HG03066 (cell line): ENCODE data around the gene NEDD8.
"Not testable (repeated sequence)": the region's sequence is repeated elsewhere in the genome, so short reads cannot be mapped to it uniquely, and the experiment has no call there.

Experiments used
- ATAC-seq: cut with Tn5 transposase; IDR thresholded peaks from one replicate; pipeline ENCODE4 v1.9.1; 2021; ENCODE audit warnings: low read depth; ENCODE audit not compliant: unreplicated experiment

Gene NEDD8

GRCh38 chr14:24228902-24229301, 3.3 kb downstream of the NEDD8 start:
- no peak for ATAC-seq

DNA sequence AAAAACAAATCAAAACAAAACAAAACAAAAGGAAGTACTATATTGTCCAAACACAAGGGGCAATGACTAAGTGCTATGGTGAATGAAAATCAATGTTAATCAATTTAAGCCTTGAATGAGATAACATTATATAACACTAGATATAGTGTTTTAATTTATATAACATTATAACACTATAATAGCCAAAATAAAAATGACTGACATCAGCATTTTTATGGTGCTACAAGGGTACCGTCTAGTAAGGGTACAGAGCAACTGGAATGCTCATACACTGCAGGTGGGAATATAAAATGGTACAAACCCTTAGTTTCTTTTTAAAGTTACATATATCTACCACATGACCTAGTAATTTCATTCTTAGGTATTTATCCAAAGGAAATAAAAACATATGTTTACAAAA, 5.7 kb downstream of the NEDD8 start:
- no peak for ATAC-seq

GRCh38 chr14:24224618-24225071, 7.5 kb downstream of the NEDD8 start:
- no peak for ATAC-seq

DNA sequence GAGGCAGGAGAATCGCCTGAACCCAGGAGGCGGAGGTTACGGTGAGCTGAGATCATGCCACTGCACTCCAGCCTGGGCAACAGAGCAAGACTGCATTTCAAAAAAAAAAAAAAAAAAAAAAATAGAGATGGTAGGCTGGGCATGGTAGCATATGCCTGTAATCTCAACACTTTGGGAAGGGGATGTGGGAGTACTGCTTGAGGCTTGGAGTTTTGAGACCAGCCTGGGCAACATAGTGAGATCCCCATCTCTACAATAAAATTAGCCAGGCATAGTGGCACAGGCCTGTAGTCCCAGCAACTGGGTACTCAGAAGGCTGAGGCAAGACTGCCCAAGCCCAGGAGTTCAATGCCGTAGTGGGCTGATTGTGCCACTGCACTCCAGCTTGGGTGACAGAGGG, 9.2 kb downstream of the NEDD8 start:
- not testable (repeated sequence) for ATAC-seq

DNA sequence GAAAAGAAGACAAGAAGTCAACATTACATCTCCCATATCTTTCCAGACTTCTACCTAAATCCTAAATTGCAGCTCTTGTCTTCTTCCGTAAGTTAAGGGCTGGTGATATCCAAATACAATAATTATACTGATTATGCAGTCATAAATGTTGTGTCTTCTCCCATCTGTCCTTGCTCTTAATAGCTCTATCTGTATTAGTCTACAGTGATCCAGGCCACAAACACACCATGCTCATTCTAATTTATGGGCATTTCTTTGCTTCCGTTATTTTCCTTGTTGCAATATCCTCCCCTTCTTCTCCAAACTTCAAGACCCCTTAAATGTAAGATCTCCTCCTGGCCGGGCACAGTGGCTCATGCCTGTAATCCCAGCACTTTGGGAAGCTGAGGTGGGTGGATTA, 12.6 kb downstream of the NEDD8 start:
- no peak for ATAC-seq

- ATAC-seq, result no peak
Observed at GRCh38 chr14:24219080-24219479, 13.1 kb downstream of the NEDD8 start.

GRCh38 chr14:24216876-24217275, 15.3 kb downstream of the NEDD8 start:
- not testable (repeated sequence) for ATAC-seq

- no peak for ATAC-seq
Observed at GRCh38 chr14:24216345-24216699, 15.8 kb downstream of the NEDD8 start.

- ATAC-seq, result peak; percentile 61
Observed at GRCh38 chr14:24215495-24216344, 16.4 kb downstream of the NEDD8 start, which contains the start of gene MDP1. Gene MDP1 (minus strand): TSS chr14:24216066. CDS start chr14:24215955, 111 bp downstream.

- no peak for ATAC-seq
Observed at GRCh38 chr14:24213866-24214662, 18.1 kb downstream of the NEDD8 start.

DNA sequence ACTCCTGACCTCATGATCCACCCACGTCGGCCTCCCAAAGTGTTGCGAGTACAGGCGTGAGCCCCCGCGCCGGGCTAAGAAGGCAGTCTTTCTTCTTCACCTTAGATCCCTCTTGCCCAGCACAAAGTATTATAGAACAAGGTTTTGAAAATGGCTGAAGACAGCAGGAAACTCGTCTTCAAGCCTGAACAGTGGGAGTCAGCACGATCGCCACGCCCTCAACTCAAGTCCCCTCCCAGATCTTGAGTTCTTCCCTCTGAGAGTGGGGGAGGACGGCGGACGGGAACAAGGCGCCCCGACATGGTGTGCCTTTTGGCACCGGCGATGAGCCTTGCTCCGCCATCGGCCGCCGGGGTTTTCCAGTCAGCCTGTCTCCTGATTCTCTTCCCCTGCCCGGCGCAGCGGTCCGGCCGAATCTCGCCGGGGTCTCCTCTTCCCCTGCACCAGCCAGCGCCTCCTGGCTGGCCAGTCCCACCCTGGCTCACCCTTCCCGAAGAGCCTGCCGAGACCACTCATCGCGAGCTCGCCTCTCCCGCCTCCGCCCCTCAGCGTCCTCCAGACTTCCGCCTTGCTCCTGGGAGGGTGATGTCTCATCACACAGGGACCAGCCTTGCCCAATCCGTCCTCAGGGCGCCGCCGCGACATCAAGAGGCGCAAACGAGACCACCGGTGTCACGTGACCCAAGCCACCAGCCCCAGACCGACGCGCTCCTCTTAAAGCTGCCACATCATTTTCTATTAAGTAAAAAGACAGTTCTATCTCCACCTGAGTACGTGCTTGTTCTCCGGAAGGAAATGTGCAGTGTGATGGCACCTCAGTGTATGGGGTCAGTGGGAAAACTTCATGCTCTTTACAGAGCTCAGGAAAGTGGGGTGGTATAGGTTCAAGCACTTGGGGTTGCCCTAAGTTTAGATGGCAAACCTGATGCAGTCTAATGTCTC, 19.0 kb downstream of the NEDD8 start, which contains the start of gene CHMP4A:
Gene CHMP4A, minus strand, starts transcription at position 565 of the 942 bp plus-strand sequence. Its CDS starts 49 bp downstream, at position 516.
- peak; percentile 70 for ATAC-seq

DNA sequence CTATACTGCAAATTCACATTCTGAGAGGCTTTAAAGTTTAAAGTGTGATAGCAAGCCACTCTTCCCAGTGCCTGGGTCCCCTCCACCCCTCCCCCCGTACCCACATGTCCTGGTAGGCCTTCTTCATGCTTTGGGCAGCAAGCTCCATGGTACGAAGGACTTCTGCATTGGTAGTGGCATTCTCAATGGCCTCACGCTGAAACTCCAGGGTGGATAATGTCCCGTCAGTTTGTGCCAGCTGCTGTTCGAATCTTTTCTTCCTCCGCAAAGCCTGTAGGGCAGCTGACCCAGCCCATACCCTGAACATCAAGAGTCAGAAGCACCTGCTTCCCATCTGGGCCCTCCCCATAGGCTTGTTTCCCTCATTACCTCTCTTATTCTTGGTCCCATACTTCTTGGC, 20.9 kb downstream of the NEDD8 start:
- ATAC-seq, result no peak

DNA sequence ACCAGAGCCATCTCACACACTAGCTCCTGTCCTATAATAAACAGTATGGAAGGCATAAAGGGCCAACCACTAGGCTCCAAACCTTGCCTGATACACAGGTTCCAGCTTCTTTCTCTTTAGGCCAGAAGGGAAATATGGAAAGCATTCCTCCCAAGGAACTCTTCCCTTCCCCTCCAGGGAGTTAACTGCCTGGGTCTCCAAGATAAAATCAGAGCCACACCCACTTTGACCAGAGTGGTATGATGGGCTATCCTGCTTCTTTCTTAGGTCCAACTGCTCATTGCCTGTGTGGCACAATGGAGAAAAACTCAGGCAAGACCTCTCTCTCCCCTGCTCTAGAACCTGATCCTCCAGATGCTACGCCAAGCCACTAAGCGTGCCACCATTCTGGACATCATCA, 24.5 kb downstream of the NEDD8 start:
- no peak for ATAC-seq

- no peak for ATAC-seq
Observed at GRCh38 chr14:24207104-24207551, 25.0 kb downstream of the NEDD8 start.

- no peak for ATAC-seq
Observed at GRCh38 chr14:24206260-24207103, 25.7 kb downstream of the NEDD8 start.

GRCh38 chr14:24204163-24205146, 27.7 kb downstream of the NEDD8 start:
- no peak for ATAC-seq

- not testable (repeated sequence) for ATAC-seq
Observed at GRCh38 chr14:24203249-24203886, 28.8 kb downstream of the NEDD8 start.

DNA sequence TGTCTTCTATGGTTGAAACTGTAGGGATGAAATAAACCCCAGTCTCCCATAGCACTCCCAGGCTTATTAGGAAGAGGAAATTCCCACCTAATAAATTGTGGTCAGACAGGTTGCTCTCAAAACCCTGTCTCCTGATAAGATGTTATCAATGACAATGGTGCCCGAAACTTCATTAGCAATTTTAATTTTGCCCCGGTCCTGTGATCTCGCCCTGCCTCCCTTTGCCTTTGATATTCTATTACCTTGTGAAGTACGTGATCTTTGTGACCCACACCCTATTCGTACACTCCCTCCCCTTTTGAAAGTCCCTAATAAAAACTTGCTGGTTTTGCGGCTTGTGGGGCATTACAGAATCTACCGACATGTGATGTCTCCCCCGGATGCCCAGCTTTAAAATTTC, 29.6 kb downstream of the NEDD8 start:
- not testable (repeated sequence) for ATAC-seq
